ENCODE results near the gene ADAMTS7. TPM values are rescaled to one million over a fixed set of nuclear protein-coding genes. Genes with fewer than 3 reads are reported as not detected.
"Not testable (repeated sequence)": the region's sequence is repeated elsewhere in the genome, so short reads cannot be mapped to it uniquely, and the experiment has no call there.

ADAMTS7 gene, protein sequence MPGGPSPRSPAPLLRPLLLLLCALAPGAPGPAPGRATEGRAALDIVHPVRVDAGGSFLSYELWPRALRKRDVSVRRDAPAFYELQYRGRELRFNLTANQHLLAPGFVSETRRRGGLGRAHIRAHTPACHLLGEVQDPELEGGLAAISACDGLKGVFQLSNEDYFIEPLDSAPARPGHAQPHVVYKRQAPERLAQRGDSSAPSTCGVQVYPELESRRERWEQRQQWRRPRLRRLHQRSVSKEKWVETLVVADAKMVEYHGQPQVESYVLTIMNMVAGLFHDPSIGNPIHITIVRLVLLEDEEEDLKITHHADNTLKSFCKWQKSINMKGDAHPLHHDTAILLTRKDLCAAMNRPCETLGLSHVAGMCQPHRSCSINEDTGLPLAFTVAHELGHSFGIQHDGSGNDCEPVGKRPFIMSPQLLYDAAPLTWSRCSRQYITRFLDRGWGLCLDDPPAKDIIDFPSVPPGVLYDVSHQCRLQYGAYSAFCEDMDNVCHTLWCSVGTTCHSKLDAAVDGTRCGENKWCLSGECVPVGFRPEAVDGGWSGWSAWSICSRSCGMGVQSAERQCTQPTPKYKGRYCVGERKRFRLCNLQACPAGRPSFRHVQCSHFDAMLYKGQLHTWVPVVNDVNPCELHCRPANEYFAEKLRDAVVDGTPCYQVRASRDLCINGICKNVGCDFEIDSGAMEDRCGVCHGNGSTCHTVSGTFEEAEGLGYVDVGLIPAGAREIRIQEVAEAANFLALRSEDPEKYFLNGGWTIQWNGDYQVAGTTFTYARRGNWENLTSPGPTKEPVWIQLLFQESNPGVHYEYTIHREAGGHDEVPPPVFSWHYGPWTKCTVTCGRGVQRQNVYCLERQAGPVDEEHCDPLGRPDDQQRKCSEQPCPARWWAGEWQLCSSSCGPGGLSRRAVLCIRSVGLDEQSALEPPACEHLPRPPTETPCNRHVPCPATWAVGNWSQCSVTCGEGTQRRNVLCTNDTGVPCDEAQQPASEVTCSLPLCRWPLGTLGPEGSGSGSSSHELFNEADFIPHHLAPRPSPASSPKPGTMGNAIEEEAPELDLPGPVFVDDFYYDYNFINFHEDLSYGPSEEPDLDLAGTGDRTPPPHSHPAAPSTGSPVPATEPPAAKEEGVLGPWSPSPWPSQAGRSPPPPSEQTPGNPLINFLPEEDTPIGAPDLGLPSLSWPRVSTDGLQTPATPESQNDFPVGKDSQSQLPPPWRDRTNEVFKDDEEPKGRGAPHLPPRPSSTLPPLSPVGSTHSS (N-terminal part only)
- 13.7 TPM for polyA plus RNA-seq (ENCODE audit: insufficient read length)

DNA sequence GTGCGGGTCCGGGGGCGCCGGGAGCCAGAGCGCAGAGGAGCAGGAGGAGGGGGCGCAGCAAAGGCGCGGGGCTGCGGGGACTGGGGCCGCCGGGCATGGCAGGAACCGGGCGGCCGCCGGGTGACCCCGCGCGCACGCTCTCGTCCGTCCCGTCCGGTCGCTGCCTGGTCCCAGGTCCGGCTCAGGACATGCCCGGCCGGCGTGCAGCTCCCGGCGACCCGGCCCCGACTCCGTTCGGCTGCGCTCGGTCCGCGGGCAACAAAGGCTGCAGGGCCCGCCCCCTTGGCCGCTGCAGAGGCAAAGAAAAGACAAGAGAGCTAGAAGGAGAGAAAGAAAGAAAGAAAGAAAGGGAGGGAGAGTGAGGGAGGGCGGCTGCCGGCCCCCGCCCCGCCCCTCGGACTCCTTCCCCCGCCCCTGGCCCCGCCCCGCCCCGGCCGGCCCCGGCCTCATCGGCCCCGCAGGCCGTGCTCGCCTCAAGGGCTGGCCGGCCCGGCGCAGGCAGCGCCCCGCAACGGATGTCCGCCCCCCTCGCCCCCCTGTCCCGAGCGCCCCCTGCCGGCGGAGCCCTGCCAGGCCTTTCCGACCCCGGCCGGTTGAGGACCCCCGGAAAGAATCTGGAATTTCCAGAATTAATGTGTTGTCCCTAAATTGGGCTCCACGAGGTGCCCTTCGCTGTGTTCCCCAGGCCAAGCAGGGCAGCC, at the start of gene ADAMTS7:
Gene ADAMTS7, minus strand, starts transcription at position 341 of the 701 bp plus-strand sequence. Its CDS starts 244 bp downstream, at position 97.
- peak; percentile 14 for DNase-seq (ENCODE audit: low read depth)

DNA sequence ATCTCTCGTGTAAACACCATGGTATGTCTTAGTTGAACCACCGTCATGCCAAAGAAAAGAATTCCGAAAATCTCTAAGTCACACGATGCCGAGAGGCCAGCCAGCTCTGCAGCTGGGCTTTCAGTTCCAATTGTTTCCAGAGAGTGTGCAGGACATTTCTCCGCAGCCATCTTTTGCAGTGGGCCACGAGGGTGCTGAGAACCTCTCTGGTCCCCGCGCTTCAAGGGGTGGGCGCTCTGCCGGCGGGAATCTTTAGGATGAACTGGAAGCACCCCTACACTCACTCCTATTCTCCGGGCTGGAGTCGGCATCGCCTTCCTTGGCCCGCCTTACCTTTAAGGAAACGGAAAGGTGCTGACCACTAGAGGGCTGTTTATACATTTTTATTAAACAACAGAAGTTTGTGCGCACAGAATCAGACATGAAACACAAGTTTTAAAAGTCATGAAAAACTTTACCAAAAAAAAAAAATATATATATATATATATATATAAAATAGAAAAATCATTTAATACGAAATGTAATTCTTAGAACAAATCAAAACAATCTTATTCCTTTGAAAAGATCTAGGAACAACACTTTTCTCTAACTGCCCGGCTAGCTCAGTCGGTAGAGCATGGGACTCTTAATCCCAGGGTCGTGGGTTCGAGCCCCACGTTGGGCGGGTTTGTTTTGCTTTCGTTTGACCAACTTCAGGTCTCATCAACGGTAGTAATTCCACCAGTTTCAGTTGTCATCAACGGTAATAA, 48.9 kb upstream of the ADAMTS7 start:
- peak; percentile 38 for DNase-seq (ENCODE audit: low read depth)

DNA sequence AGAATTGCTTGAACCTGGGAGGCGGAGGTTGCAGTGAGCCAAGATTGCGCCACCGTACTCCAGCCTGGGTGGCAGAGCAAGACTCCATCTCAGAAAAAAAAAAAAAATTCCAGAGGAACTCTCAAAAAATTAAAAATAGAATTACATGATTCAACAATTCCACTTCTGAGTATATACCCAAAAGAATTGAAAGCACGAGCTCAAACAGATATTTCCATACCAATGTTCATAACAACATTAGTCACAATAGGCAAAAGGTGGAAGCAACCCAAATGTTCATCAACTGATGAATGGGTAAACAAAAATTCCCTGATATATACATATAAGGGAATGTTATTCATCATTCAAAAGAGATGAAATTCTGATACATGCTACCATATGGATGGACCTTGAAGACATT, 44.5 kb upstream of the ADAMTS7 start:
- DNase-seq (ENCODE audit: low read depth), result no peak

DNA sequence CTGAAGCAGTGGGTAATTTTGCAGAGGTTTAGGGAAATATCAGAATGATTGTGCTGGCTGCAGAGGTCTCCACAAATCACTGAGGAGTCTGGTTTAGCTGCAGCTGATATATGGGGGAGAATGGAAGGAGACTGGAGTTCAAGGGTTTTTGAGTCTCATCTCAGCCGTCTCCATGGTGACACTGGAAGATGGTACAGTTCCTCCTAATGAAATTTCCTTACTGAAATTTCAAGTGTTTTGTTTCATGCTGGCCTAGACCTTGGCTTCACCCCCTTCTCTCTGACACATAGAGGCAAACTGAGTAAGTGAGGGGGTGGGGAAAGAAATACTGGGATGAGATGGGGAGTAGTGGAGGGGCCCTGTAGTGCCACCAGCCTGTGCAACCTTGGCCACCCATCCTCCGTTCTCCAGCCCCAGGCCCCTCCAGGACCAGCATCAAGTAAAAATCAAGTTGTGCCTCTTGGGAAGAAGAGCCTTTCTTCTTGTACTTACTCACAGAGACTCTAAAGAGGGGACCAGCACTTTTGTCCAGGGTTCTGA, 43.6 kb upstream of the ADAMTS7 start:
- no peak for DNase-seq (ENCODE audit: low read depth)

DNA sequence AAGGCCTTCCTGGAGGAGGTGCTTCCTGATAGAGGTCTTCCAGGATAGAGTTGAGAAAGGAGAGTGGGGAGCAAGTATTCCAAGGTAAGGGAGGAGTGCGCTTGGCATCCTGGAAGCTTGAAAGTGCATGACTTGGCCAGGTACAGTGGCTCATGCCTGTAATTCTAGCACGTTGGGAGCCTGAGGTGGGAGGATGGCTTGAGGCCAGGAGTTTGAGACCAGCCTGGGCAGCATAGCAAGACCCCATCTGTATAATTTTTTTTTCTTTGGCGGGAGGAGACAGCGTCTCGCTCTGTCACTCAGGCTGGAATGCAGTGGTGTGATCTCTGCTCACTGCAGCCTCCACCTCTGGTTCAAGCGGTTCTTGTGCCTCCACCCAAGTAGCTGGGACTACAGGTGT, 42.2 kb upstream of the ADAMTS7 start:
- no peak for DNase-seq (ENCODE audit: low read depth)

DNA sequence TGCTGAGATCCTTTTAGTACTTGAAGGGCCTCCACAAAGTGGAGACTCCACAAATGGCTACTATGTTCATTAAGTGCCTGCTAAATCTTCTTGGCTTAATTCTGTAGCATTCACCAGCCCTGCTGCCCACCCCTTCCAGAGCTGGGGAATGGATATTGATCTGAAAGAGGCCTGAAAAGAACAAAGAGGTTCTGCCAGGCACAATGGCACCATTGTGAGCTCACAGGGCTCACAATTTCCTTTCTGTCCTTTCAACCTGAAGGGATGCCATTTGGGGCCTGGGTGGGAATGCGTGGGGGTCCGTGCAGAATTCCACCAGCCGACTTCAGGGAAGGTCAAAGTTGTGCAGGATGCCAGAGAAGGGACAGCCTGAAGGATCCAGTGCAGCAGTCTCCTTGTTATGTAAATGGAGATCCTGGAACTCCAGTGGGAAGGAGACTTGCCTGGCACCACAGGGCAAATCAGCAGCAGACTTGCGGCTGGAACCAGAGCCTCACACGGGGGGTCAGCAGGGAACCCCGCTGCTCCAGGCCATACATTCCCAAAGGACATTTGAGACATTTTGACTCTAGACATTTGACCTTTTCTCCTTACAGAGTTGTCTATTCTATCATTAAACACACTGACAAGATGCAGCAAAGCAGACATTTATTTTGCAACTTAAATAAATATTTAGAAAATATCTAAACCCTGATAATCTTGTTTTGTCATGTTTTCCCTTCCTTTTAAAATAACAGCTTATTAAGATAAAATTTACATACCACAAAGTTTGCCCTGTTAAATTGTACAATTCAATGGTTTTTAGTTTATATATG, 39.9 kb upstream of the ADAMTS7 start:
- DNase-seq (ENCODE audit: low read depth), result no peak

DNA sequence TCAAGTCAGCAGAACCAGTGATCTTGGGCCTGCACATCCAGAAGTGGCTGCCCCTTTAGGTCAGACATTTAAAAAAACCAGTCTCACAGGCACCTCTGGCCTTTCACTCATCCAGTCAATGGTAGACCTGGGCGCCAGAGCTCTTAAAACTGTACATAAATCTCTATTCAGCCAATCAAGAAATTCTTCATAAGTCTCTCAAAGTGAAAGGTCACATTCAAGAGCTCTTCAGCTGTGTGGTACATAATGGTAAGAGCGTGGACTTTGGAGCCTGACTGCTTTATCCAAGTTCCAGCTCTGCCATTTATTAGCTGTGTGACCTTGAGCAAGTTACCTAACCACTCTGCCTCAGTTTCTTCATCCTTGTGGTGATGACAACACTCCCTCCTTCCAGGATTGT, 39.1 kb upstream of the ADAMTS7 start:
- no peak for DNase-seq (ENCODE audit: low read depth)

DNA sequence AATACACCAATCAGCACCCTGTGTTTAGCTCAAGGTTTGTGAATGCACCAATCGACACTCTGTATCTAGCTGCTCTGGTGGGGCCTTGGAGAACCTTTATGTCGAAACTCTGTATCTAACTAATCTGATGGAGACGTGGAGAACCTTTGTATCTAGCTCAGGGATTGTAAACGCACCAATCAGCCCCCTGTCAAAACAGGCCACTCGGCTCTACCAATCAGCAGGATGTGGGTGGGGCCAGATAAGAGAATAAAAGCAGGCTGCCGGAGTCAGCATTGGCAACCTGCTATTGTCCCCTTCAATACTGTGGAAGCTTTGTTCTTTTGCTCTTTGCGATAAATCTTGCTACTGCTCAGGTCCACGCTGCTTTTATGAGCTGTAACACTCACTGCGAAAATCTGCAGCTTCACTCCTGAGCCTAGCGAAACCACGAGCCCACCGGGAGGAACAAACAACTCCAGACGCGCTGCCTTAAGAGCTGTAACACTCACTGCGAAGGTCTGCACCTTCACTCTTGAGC, 36.2 kb upstream of the ADAMTS7 start:
- DNase-seq (ENCODE audit: low read depth), result not testable (repeated sequence)

DNA sequence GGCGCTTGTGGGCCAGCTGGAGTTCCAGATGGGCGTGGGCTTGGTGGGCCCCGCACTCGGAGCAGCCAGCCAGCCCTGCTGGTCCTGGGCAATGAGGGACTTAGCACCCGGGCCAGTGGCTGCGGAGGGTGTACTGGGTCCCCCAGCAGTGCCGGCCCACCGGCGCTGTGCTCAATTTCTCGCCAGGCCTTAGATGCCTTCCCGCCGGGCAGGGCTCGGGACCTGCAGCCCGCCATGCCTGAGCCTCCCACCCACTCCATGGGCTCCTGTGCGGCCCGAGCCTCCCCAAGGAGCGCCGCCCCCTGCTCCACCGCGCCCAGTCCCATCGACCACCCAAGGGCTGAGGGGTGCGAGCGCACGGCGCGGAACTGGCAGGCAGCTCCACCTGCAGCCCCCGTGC, 35.6 kb upstream of the ADAMTS7 start:
- DNase-seq (ENCODE audit: low read depth), result not testable (repeated sequence)

DNA sequence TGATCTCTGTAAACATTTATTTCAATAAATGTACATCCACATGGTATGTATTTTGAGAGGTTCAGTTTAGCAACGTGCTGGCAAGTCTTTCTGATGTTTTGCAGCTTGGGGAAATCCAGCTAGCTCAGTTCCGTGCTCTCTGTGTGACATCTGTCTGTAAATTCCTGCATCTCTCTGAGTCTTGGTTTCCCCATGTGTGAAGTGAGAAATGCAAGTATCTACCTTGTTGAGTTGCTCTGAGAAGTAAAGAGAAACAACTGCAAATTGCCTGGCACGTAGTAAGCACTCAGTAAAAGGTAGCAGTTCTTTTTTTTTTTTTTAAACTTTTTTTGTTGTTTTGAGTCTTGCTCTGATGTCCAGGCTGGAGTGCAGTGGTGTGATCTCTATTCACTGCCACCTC, 31.3 kb upstream of the ADAMTS7 start:
- DNase-seq (ENCODE audit: low read depth), result no peak

DNA sequence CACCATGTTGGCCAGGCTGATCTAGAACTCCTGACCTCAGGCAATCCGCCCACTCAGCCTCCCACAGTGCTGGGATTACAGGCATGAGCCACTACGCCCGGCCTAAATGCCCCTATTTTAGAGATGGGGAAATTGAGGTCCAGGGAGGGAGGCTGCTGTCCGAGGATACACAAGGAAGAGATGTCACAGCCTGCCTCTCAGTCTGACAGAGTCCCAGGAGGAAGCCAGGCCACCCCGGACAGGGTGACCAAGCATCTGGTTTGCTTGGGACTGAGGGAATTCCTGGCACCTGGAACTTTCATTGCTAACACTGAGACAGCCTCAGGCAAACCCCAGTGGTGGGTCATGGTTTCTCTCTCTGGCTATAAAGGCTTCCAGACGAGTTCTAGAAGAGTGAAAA, 30.6 kb upstream of the ADAMTS7 start:
- no peak for DNase-seq (ENCODE audit: low read depth)

DNA sequence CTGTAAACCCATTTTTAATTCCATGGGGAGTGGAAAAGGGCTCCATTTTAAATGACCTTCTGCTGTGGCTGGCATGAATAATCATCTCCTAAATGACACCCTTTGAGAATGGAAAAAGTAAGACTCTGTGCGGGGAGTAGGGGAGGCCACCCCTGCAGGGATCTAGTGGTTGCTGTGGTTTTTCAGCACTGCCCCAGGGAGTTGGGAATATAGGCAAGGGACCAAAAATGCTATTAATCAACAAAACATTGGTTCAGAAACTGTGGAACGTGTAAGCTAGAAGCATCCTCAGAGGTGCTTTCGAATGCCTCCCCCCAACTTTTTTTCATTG, 30.1 kb upstream of the ADAMTS7 start:
- no peak for DNase-seq (ENCODE audit: low read depth)

DNA sequence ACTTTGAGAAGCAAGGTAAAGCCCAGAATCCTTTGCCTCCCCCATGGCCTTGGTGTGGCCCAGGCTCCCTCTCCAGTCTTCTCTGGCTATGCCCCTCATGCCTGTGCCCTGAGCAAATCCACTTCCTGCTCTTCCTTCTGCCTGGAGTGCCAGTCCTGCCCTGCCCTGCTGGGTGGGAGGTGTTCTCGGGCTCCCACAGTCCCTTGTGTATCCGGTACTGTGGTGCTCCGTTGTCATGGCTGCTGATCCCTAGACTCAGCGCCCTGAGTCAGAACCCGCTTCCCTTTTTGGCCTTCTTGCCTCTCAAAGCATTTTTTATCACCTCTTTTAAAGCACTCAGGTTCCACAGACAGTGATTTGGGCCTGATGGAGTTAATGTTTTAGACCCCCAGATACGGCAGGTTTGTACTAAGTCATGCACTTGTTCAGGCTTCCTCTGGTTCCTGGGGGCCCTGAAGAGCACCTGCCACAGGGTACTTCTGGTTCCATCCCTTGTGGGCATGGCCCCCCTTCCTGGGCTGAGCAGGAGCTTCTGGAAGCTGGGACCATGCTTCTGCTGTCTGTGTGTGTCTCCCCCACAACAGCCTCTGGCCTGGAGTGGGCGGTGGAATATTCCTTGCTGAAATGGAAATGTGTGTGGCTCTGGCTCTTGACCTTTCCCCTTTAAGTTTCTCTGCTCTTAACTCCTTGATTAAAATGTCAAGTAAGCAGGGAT, 29.6 kb upstream of the ADAMTS7 start:
- DNase-seq (ENCODE audit: low read depth), result no peak

DNA sequence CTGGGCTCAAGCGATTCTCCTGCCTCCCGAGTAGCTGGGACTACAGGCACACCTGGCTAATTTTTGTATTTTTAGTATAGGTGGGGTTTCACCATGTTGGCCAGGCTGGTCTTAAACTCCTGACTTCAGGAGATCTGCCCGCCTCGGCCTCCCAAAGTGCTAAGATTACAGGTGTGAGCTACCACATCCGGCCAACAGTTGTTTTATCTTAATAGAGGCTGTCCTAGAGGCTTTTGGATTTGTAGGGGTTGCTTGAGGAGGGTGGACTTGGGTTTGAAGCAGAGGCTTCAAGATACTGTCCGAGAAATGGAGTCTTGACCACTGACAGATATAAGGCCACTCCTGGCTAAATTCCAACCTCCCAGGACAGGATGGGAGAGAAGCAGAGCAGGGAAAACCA, 27.9 kb upstream of the ADAMTS7 start:
- not testable (repeated sequence) for DNase-seq (ENCODE audit: low read depth)

DNA sequence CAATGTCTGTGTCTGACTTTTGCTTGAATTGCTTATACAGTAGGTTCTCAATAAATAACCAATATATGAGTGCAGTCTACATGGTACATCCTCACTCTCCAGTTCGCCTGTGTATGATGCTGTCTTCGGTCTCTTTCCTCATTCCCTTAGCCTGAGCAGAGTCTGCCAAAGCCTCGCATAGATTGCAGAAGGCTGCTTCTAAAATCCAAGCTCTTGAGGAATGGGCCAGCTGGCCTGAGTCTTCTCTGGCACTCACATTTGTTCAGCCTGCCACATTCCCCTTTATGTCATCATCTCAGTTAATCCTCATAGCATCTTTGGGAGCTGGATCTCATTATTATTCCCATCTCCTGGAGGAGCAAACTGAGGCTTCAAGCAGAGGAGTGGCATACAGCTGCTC, 27.2 kb upstream of the ADAMTS7 start:
- DNase-seq (ENCODE audit: low read depth), result peak; percentile 31

DNA sequence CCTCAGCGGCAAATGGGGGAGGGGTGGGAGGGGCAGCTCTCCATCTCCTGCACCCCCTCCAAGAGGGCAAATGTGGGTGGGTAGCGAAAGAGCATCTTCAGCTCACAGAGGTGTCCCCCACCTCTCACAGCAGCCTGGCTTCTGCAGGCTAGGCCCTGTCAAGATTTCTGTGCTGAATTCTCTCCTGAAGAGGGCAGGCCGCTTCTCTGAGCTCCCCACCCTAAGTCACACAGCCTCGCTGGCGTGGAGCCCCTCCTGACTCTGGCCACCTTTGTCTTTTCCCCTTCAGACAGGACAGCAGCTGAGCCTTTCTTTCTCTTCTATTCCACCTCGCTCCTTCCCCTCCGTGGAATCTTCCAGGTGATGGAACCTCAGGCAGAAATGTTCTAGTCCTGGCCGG, 26.3 kb upstream of the ADAMTS7 start:
- DNase-seq (ENCODE audit: low read depth), result no peak

DNA sequence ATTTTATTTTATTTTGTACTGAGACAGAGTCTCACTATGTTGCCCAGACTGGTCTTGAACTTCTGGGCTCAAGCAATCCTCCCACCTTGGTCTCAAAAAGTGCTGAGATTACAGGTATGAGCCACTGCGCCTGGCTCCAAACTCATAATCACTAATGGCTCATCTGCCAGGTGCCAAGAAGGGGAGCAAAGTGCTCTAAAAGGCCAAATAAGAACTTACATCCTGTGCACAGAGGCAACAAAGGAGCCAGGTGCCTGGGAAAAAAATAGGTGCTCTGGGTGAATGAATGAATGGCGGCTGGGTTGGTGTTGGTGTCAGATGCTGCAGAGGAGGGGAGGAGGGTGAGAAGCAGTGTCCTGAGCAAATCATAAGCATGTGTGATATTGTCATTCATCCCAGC, 25.9 kb upstream of the ADAMTS7 start:
- no peak for DNase-seq (ENCODE audit: low read depth)

DNA sequence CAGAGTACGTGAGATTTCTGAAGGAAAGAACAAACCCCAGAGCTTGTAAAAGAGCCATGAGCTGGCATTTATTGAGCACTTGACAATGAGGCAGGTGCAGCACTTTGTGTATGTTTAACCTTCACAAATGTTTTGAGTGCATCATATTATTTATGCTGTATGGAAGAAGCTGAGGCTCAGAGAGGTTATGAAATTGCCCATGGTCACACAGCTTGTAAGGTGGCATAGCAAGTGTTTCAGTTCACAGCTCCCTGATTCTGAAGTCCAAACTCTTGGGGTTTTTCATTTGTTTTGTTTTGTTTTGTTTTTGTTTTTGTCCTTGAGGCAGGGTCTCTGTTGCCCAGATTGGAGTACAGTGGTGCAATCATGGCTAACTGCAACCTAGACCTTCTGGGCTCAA, 25.1 kb upstream of the ADAMTS7 start:
- no peak for DNase-seq (ENCODE audit: low read depth)

All from forelimb muscle (tissue), 1 donor.